Neuronal stem cell (in vitro differentiated cells): ENCODE results near the gene DEDD.

Source experiments
- DNase-seq: peaks from one replicate; pipeline ENCODE4 v3.0.0-alpha.2; 2013; ENCODE audit warnings: low spot score
- H2AFZ ChIP-seq: one replicate; pipeline ENCODE4 v1.6.1; 2013; ENCODE audit warnings: mild to moderate bottlenecking, low read length, inconsistent platforms
- H2AK5ac ChIP-seq: 2 replicates; pipeline ENCODE4 v1.6.1; 2013; ENCODE audit warnings: low read depth, mild to moderate bottlenecking, inconsistent platforms, low read length, moderate library complexity, mixed read lengths
- H2BK120ac ChIP-seq: 2 replicates; pipeline ENCODE4 v1.6.1; 2013; ENCODE audit warnings: low read depth, mild to moderate bottlenecking, inconsistent platforms, low read length, moderate library complexity, mixed read lengths
- H2BK12ac ChIP-seq: one replicate; pipeline ENCODE4 v1.6.1; 2013; ENCODE audit warnings: low read length, inconsistent platforms
- H2BK15ac ChIP-seq: 2 replicates; pipeline ENCODE4 v1.6.1; 2013; ENCODE audit warnings: mild to moderate bottlenecking, low read length, inconsistent platforms, mixed read lengths
- H2BK5ac ChIP-seq: one replicate; pipeline ENCODE4 v1.6.1; 2013; ENCODE audit warnings: inconsistent platforms, mild to moderate bottlenecking, low read length, moderate library complexity
- H3K14ac ChIP-seq: one replicate; pipeline ENCODE4 v1.6.1; 2013; ENCODE audit warnings: low read length, inconsistent platforms
- H3K18ac ChIP-seq: 2 replicates; pipeline ENCODE4 v1.6.1; 2013; ENCODE audit warnings: low read length, inconsistent platforms
- H3K23ac ChIP-seq: 2 replicates; pipeline ENCODE4 v1.6.1; 2013; ENCODE audit warnings: low read depth, mild to moderate bottlenecking, mixed read lengths, low read length, inconsistent platforms; ENCODE audit not compliant: poor library complexity
- H3K27ac ChIP-seq: replicated peaks from 3 replicates; pipeline ENCODE4 v1.5.1; 2013; ENCODE audit warnings: low read length, inconsistent platforms
- H3K27me3 ChIP-seq, 3 experiments: 2 replicates each; pipeline ENCODE4 v1.6.1; 2013; ENCODE audit warnings: low read length in 3 of 3, mild to moderate bottlenecking in 2 of 3, inconsistent platforms in 1 of 3, low read depth in 1 of 3, mixed read lengths in 1 of 3, moderate library complexity in 1 of 3; ENCODE audit not compliant: control insufficient read depth in 3 of 3, insufficient read depth in 3 of 3
- H3K36me3 ChIP-seq, 2 donors: replicated peaks in 1 of 2; 2 replicates each; pipeline ENCODE4 v1.6.1; 2013; ENCODE audit warnings: low read length in 2 of 2; ENCODE audit not compliant: control insufficient read depth in 2 of 2, insufficient read depth in 2 of 2
- H3K4ac ChIP-seq: 2 replicates; pipeline ENCODE4 v1.6.1; 2013; ENCODE audit warnings: inconsistent platforms, mild to moderate bottlenecking, low read length, moderate library complexity
- H3K4me1 ChIP-seq, 2 donors: 1 replicate in 1 of 2; 2 replicates in 1 of 2; pipeline ENCODE4 v1.6.1; 2013; ENCODE audit warnings: low read length in 2 of 2, low read depth in 1 of 2; ENCODE audit not compliant: control insufficient read depth in 2 of 2, insufficient read depth in 1 of 2
- H3K4me2 ChIP-seq: one replicate; pipeline ENCODE4 v1.6.1; 2013; ENCODE audit warnings: mild to moderate bottlenecking, low read length, inconsistent platforms; ENCODE audit not compliant: insufficient read depth, poor library complexity, severe bottlenecking
- H3K4me3 ChIP-seq, 2 donors: 2 replicates each; pipeline ENCODE4 v1.5.1; 2013; ENCODE audit warnings: low read length in 2 of 2, mild to moderate bottlenecking in 2 of 2, inconsistent platforms in 1 of 2, moderate library complexity in 1 of 2
- H3K79me1 ChIP-seq: one replicate; pipeline ENCODE4 v1.6.1; 2013; ENCODE audit warnings: low read depth, mild to moderate bottlenecking, inconsistent platforms, low read length, moderate library complexity
- H3K9ac ChIP-seq: one replicate; pipeline ENCODE4 v1.6.1; 2013; ENCODE audit warnings: mild to moderate bottlenecking, low read depth, low read length, inconsistent platforms; ENCODE audit not compliant: poor library complexity
- H3K9me3 ChIP-seq, 2 donors: replicated peaks in 1 of 2; 2 replicates each; pipeline versions ENCODE3 to v1.6.1; 2013; ENCODE audit warnings: low read length in 2 of 2, mild to moderate bottlenecking in 2 of 2, inconsistent platforms in 1 of 2, low read depth in 1 of 2, mixed read lengths in 1 of 2, moderate library complexity in 1 of 2; ENCODE audit not compliant: control insufficient read depth in 2 of 2, insufficient read depth in 1 of 2
- H4K8ac ChIP-seq: one replicate; pipeline ENCODE4 v1.6.1; 2013; ENCODE audit warnings: low read depth, mild to moderate bottlenecking, inconsistent platforms, low read length, moderate library complexity
- H4K91ac ChIP-seq: one replicate; pipeline ENCODE4 v1.6.1; 2013; ENCODE audit warnings: low read length, low read depth, mild to moderate bottlenecking, inconsistent platforms; ENCODE audit not compliant: poor library complexity
- WGBS, 2 donors: extraction: QIAGEN DNeasy Blood & Tissue Kit; methylation state at CpG; one replicate each; pipeline ENCODE4 v1.1.7; 2013; ENCODE audit warnings: missing lambda C conversion rate in 2 of 2, mixed read lengths in 1 of 2; ENCODE audit not compliant: insufficient read length in 2 of 2, insufficient replicate concordance in 1 of 2; ENCODE audit errors: extremely low coverage in 2 of 2; 5-methylcytosine and 5-hydroxymethylcytosine counted together

Gene DEDD

GRCh38 chr1:161095230-161095629 is 37.2 kb downstream of the DEDD start:
- no peaks in the 10 kb centered on the region for H3K9me3 ChIP-seq
- peaks cover 0 to 25% (median 0%) of the 10 kb centered on the region in 3 experiments for H3K27me3 ChIP-seq
- no peak overlapping the region for H2BK120ac ChIP-seq
- H2BK15ac ChIP-seq: no peak overlapping the region
- H2AFZ ChIP-seq: no peak overlapping the region
- peaks cover 5 to 14% of the 10 kb centered on the region in 2 donors for H3K36me3 ChIP-seq
- H3K4me3 ChIP-seq: no peak overlapping the region
- H3K27ac ChIP-seq: no peak overlapping the region
- no peak overlapping the region for H4K8ac ChIP-seq
- H4K91ac ChIP-seq: no peak overlapping the region
- WGBS, 2 donors: no CpG with 5 or more reads among the region's 6 CpGs
- no peak overlapping the region for H3K23ac ChIP-seq
- no peak overlapping the region for H2AK5ac ChIP-seq
- peaks cover 2 to 8% of the 10 kb centered on the region in 2 donors for H3K4me1 ChIP-seq
- H2BK12ac ChIP-seq: no peak overlapping the region
- no peak overlapping the region for H3K18ac ChIP-seq
- no peak overlapping the region for H2BK5ac ChIP-seq
- no peak for DNase-seq
- no peak overlapping the region for H3K4me2 ChIP-seq
- H3K79me1 ChIP-seq: no peaks in the 10 kb centered on the region
- H3K14ac ChIP-seq: no peak overlapping the region
- H3K4ac ChIP-seq: no peak overlapping the region
- H3K9ac ChIP-seq: no peak overlapping the region

GRCh38 chr1:161094481-161094880 is 38.0 kb downstream of the DEDD start:
- Histone ChIP-seq H3K18ac (no peak overlapping the region), H2BK5ac (no peak overlapping the region)

GRCh38 chr1:161092621-161093028 is 39.8 kb downstream of the DEDD start:
- DNase-seq: no peak

More at GRCh38 chr1:161094481-161094880, 38.0 kb downstream of the DEDD start:
- H3K23ac ChIP-seq: no peak overlapping the region
- H3K9ac ChIP-seq: no peak overlapping the region
- H3K79me1 ChIP-seq: no peaks in the 10 kb centered on the region
- H3K27me3 ChIP-seq: peaks cover 0 to 30% (median 0%) of the 10 kb centered on the region in 3 experiments
- no peak overlapping the region for H3K14ac ChIP-seq
- no peak overlapping the region for H2BK12ac ChIP-seq
- H4K8ac ChIP-seq: no peak overlapping the region
- no peak overlapping the region for H4K91ac ChIP-seq
- no peak overlapping the region for H3K4ac ChIP-seq
- H2BK15ac ChIP-seq: no peak overlapping the region
- H2AK5ac ChIP-seq: no peak overlapping the region
- no peak overlapping the region for H2BK120ac ChIP-seq
- H3K36me3 ChIP-seq: peaks cover under 1 to 7% of the 10 kb centered on the region in 2 donors
- H3K27ac ChIP-seq: no peak overlapping the region
- no peak overlapping the region for H2AFZ ChIP-seq
- peaks cover 2 to 8% of the 10 kb centered on the region in 2 donors for H3K4me1 ChIP-seq
- H3K4me3 ChIP-seq: no peak overlapping the region
- no peak for DNase-seq
- no peak overlapping the region for H3K4me2 ChIP-seq
- WGBS, 2 donors: no CpG with 5 or more reads among the region's 14 CpGs
- H3K9me3 ChIP-seq: no peaks in the 10 kb centered on the region

GRCh38 chr1:161091796-161092507 is 40.5 kb downstream of the DEDD start:
- Histone ChIP-seq H3K14ac (no peak overlapping the region), H3K27me3 (peaks cover 0 to 54% (median 0%) of the 10 kb centered on the region in 3 experiments), H2AK5ac (no peak overlapping the region), H3K27ac (no peak overlapping the region), H3K79me1 (no peaks in the 10 kb centered on the region), H3K9me3 (no peaks in the 10 kb centered on the region), H3K4ac (no peak overlapping the region), H2BK120ac (no peak overlapping the region), H3K4me2 (no peak overlapping the region), H3K23ac (no peak overlapping the region), H3K18ac (no peak overlapping the region), H3K4me1 (no peaks in the 10 kb centered on the region), H2BK5ac (no peak overlapping the region), H2BK12ac (no peak overlapping the region), H2BK15ac (no peak overlapping the region), H3K36me3 (no peaks in the 10 kb centered on the region), H4K91ac (no peak overlapping the region), H4K8ac (no peak overlapping the region), H3K4me3 (no peak overlapping the region), H3K9ac (no peak overlapping the region), H2AFZ (no peak overlapping the region)
- no peak for DNase-seq
- no CpG with 5 or more reads among the region's 7 CpGs for WGBS, 2 donors

More at GRCh38 chr1:161092621-161093028, 39.8 kb downstream of the DEDD start:
- Histone ChIP-seq H2AFZ (no peak overlapping the region), H2BK15ac (no peak overlapping the region), H3K27ac (no peak overlapping the region), H3K4ac (no peak overlapping the region), H4K91ac (no peak overlapping the region), H2BK12ac (no peak overlapping the region), H2BK120ac (no peak overlapping the region), H2AK5ac (no peak overlapping the region), H3K4me2 (no peak overlapping the region), H3K36me3 (no peaks in the 10 kb centered on the region), H3K9ac (no peak overlapping the region), H3K18ac (no peak overlapping the region), H3K14ac (no peak overlapping the region), H3K27me3 (peaks cover 0 to 47% (median 0%) of the 10 kb centered on the region in 3 experiments), H3K4me1 (peaks cover 0 to 3% of the 10 kb centered on the region in 2 donors), H3K23ac (no peak overlapping the region), H3K79me1 (no peaks in the 10 kb centered on the region), H2BK5ac (no peak overlapping the region), H4K8ac (no peak overlapping the region), H3K4me3 (no peak overlapping the region), H3K9me3 (no peaks in the 10 kb centered on the region)
- WGBS, 2 donors: no CpG with 5 or more reads among the region's 3 CpGs
